HL-60 (cell line): ENCODE data around the gene SNF8.

Experiments
- DNase-seq, 2 experiments: peaks; one replicate each; pipeline ENCODE4 v3.0.0-alpha.2; 2010 to 2020; ENCODE audit warnings: low read depth in 1 of 2, low spot score in 1 of 2
- H3K27ac ChIP-seq: fragments of 250-450 bp; sonication (Bioruptor Pico); replicated peaks from 2 replicates; pipeline ENCODE4 v1.5.1; 2020; ENCODE audit warnings: mild to moderate bottlenecking, moderate library complexity
- H3K27me3 ChIP-seq: fragments of 250-450 bp; sonication (Bioruptor Pico); 2 replicates; pipeline ENCODE4 v1.5.1; 2021; ENCODE audit warnings: mild to moderate bottlenecking, moderate library complexity; ENCODE audit not compliant: insufficient read depth, poor library complexity, severe bottlenecking
- H3K4me3 ChIP-seq: replicated peaks from 2 replicates; pipeline ENCODE4 v1.5.1; 2011; ENCODE audit warnings: mild to moderate bottlenecking, control low read depth, low read length; ENCODE audit not compliant: insufficient read depth
- CTCF ChIP-seq: IDR thresholded peaks from one replicate; pipeline ENCODE4 v1.5.1; 2011; ENCODE audit warnings: low read length, control low read depth, inconsistent platforms; ENCODE audit not compliant: insufficient read depth
- GABPA ChIP-seq: IDR thresholded peaks from 2 replicates; pipeline ENCODE4 v1.6.1; 2012; ENCODE audit warnings: low read depth
- POLR2AphosphoS5 ChIP-seq: IDR thresholded peaks from 2 replicates; pipeline ENCODE4 v1.6.1; 2012; ENCODE audit warnings: low read depth
- REST ChIP-seq: IDR thresholded peaks from 2 replicates; pipeline ENCODE4 v1.6.1; 2012; ENCODE audit warnings: low read depth; ENCODE audit not compliant: insufficient replicate concordance
- SPI1 ChIP-seq: IDR thresholded peaks from 2 replicates; pipeline ENCODE4 v1.6.1; 2012; ENCODE audit warnings: low read depth, mild to moderate bottlenecking, borderline replicate concordance

The SNF8 gene

GRCh38 chr17:48894886-48895285 lies 49.8 kb downstream of the SNF8 start:
- TF ChIP-seq REST = no peak
- TF ChIP-seq POLR2AphosphoS5 = no peak
- TF ChIP-seq SPI1 = no peak
- TF ChIP-seq GABPA = no peak
- TF ChIP-seq CTCF = no peak
- DNase-seq = no peak
- no peaks in the 10 kb centered on the region for H3K27me3 ChIP-seq
- H3K27ac ChIP-seq = no peak overlapping the region
- no peak overlapping the region for H3K4me3 ChIP-seq

GRCh38 chr17:48893646-48894508 lies 50.8 kb downstream of the SNF8 start:
- Histone ChIP-seq H3K27me3 (no peaks in the 10 kb centered on the region), H3K4me3 (peak overlapping the region; percentile 84), H3K27ac (peak overlapping the region; percentile 83; the same call in 1 of the 2 replicates)
- DNase-seq = no peak
- TF ChIP-seq CTCF (no peak), REST (no peak), POLR2AphosphoS5 (no peak), GABPA (no peak), SPI1 (no peak)

- no peaks in the 10 kb centered on the region for H3K27me3 ChIP-seq
- no peak for TF ChIP-seq SPI1
- peak overlapping the region; percentile 83 for H3K27ac ChIP-seq
- DNase-seq = no peak
- H3K4me3 ChIP-seq = peak overlapping the region; percentile 84
Measured at GRCh38 chr17:48892940-48893645, 51.5 kb downstream of the SNF8 start.

GRCh38 chr17:48890086-48890485 lies 54.6 kb downstream of the SNF8 start:
- DNase-seq = no peak
- H3K27me3 ChIP-seq = no peaks in the 10 kb centered on the region
- H3K27ac ChIP-seq = no peak overlapping the region
- TF ChIP-seq SPI1 = no peak
- TF ChIP-seq POLR2AphosphoS5 = no peak
- TF ChIP-seq CTCF = no peak
- TF ChIP-seq GABPA = no peak
- H3K4me3 ChIP-seq = no peak overlapping the region
